A549 (cell line): ENCODE data around the gene LYL1. TPM values are rescaled to one million over a fixed set of nuclear protein-coding genes. Genes with fewer than 3 reads are reported as not detected.

Experiments
- ATAC-seq, 2 experiments: fragments of 200-7000 bp in 1 of 2; fragments of >200 bp in 1 of 2; cut with Nextera tagmentation in 1 of 2; cut with Tn5 transposase in 1 of 2; 3 replicates each; pipeline versions ENCODE4 v1.8.0 to v1.9.1; 2018 to 2020; ENCODE audit warnings: mild to moderate bottlenecking in 1 of 2, moderate library complexity in 1 of 2
- CTCF ChIA-PET: fragments of 300-600 bp; sonication (Branson Sonifier 250); formaldehyde crosslinking; extraction: SDS; loops from one replicate; lab custom pipeline; 2021; ENCODE audit warnings: antibody characterized with exemption, inconsistent platforms; lab: Yijun Ruan, JAX
- POLR2A ChIA-PET: fragments of 350-600 bp; formaldehyde crosslinking; extraction: SDS; loops from one replicate; lab custom pipeline; 2021; ENCODE audit warnings: antibody characterized with exemption, inconsistent platforms; lab: Yijun Ruan, JAX
- DNase-seq, 2 experiments: peaks; one replicate each; pipeline versions ENCODE4 v3.0.0 to v3.0.0-alpha.2; 2011 to 2016; ENCODE audit warnings: low read depth in 1 of 2, low spot score in 1 of 2
- FAIRE-seq: peaks from 2 replicates; lab custom pipeline; 2011; peaks lifted over from hg19 to GRCh38; lab: Jason Lieb, UNC
- H3K27ac ChIP-seq, 2 experiments: fragments of >200 bp; sonication (Bioruptor Twin); formaldehyde crosslinking; 3 replicates each; pipeline ENCODE4 v1.5.1; 2016 to 2017
- H3K4me1 ChIP-seq: fragments of >200 bp; sonication (Bioruptor Twin); formaldehyde crosslinking; 3 replicates; pipeline ENCODE4 v1.6.1; 2016
- H3K4me2 ChIP-seq: fragments of >200 bp; sonication (Bioruptor Twin); formaldehyde crosslinking; 3 replicates; pipeline ENCODE4 v1.6.1; 2016
- H3K4me3 ChIP-seq: fragments of >200 bp; sonication (Bioruptor Twin); formaldehyde crosslinking; 3 replicates; pipeline ENCODE4 v1.5.1; 2016
- H3K9me3 ChIP-seq: fragments of >200 bp; sonication (Bioruptor Twin); formaldehyde crosslinking; 3 replicates; pipeline ENCODE4 v1.6.1; 2016
- CEBPB ChIP-seq, 2 experiments: fragments of >200 bp in 1 of 2; sonication (Bioruptor Twin) in 1 of 2; formaldehyde crosslinking in 1 of 2; IDR thresholded peaks; 2 replicates each; pipeline ENCODE4 v1.6.1; 2012 to 2016
- CHD4 ChIP-seq: fragments of 200-600 bp; sonication (generic); IDR thresholded peaks from 2 replicates; pipeline ENCODE4 v1.6.1; 2016; ENCODE audit warnings: antibody characterized with exemption, mild to moderate bottlenecking, borderline replicate concordance
- EP300 ChIP-seq, 2 experiments: fragments of >200 bp; sonication (Bioruptor Twin); formaldehyde crosslinking; IDR thresholded peaks; 2 replicates in 1 of 2; 3 replicates in 1 of 2; pipeline ENCODE4 v1.6.1; 2016 to 2017
- FOSL2 ChIP-seq, 2 experiments: fragments of 450-650 bp in 1 of 2; fragments of >200 bp in 1 of 2; sonication (Bioruptor Twin) in 1 of 2; formaldehyde crosslinking; IDR thresholded peaks; 2 replicates each; pipeline versions ENCODE4 v1.5.0 to v1.6.1; 2016 to 2020; ENCODE audit warnings: mild to moderate bottlenecking in 1 of 2, moderate library complexity in 1 of 2
- FOXS1 ChIP-seq: fragments of 250-450 bp; sonication (Bioruptor Pico); IDR thresholded peaks from 2 replicates; pipeline ENCODE4 v1.5.0; 2020; ENCODE audit warnings: mild to moderate bottlenecking, moderate library complexity
- HOXB5 ChIP-seq: fragments of 250-450 bp; sonication (Bioruptor Pico); IDR thresholded peaks from 2 replicates; pipeline ENCODE4 v1.5.0; 2020; ENCODE audit warnings: mild to moderate bottlenecking, moderate library complexity
- KDM1A ChIP-seq: fragments of 200-600 bp; sonication (generic); IDR thresholded peaks from 2 replicates; pipeline ENCODE4 v1.6.1; 2016; ENCODE audit warnings: low read depth, mild to moderate bottlenecking
- MAX ChIP-seq: IDR thresholded peaks from 2 replicates; pipeline ENCODE4 v1.6.1; 2012
- MAZ ChIP-seq: fragments of 150-350 bp; IDR thresholded peaks from 2 replicates; pipeline ENCODE4 v1.6.1; 2014; ENCODE audit warnings: antibody characterized with exemption, low read depth, low read length, borderline replicate concordance
- MYC ChIP-seq: IDR thresholded peaks from 2 replicates; pipeline ENCODE4 v1.6.1; 2012; ENCODE audit warnings: mild to moderate bottlenecking, inconsistent platforms, low read length, improper control_type of control experiment, borderline replicate concordance
- POLR2A ChIP-seq: IDR thresholded peaks from 2 replicates; pipeline ENCODE4 v1.6.1; 2012; ENCODE audit warnings: mild to moderate bottlenecking, low read length
- RAD21 ChIP-seq, 2 experiments: fragments of >200 bp in 1 of 2; sonication (Bioruptor Twin) in 1 of 2; formaldehyde crosslinking in 1 of 2; IDR thresholded peaks in 1 of 2; conservative IDR thresholded peaks in 1 of 2; 2 replicates in 1 of 2; 3 replicates in 1 of 2; pipeline ENCODE4 v1.6.1; 2012 to 2018; ENCODE audit warnings: inconsistent platforms in 1 of 2
- RCOR1 ChIP-seq: fragments of 150-350 bp; IDR thresholded peaks from 2 replicates; pipeline ENCODE4 v1.6.1; 2014; ENCODE audit warnings: antibody characterized with exemption, low read length, low read depth
- RFX5 ChIP-seq: fragments of 450-650 bp; IDR thresholded peaks from 2 replicates; pipeline ENCODE4 v1.7.1; 2014; ENCODE audit warnings: antibody characterized with exemption, mild to moderate bottlenecking, moderate library complexity
- SMC3 ChIP-seq: fragments of >200 bp; sonication (Bioruptor Twin); formaldehyde crosslinking; IDR thresholded peaks from 3 replicates; pipeline ENCODE4 v1.6.1; 2018; ENCODE audit warnings: inconsistent platforms
- SREBF2 ChIP-seq: fragments of 450-650 bp; IDR thresholded peaks from 2 replicates; pipeline ENCODE4 v1.6.1; 2014; ENCODE audit warnings: mild to moderate bottlenecking, moderate library complexity
- TFCP2L1 ChIP-seq: fragments of 250-450 bp; sonication (Bioruptor Pico); IDR thresholded peaks from 2 replicates; pipeline ENCODE4 v1.5.0; 2021; ENCODE audit warnings: mild to moderate bottlenecking
- TP53 ChIP-seq: fragments of 250-450 bp; sonication (Bioruptor Pico); IDR thresholded peaks from 2 replicates; pipeline ENCODE4 v1.5.0; 2021; ENCODE audit warnings: mild to moderate bottlenecking, moderate library complexity
- ZC3H11A ChIP-seq: fragments of 450-650 bp; IDR thresholded peaks from 2 replicates; pipeline ENCODE4 v1.6.1; 2014; ENCODE audit warnings: antibody characterized with exemption, mild to moderate bottlenecking
- WGBS: methylation state at CpG from one replicate; pipeline ENCODE4 v1.1.6; 2017; ENCODE audit errors: missing lambda C conversion rate; 5-methylcytosine and 5-hydroxymethylcytosine counted together
- polyA plus RNA-seq, 4 experiments: library from polyadenylated mRNA; depleted of rRNA in 3 of 4; stranded (reverse); fragments of >200 nt; fragmentation: RNase III in 1 of 4; extraction: RNeasy Plus Mini Kit Qiagen cat#74134 plus additional on column Dnase treatment in 1 of 4; gene quantifications; 2 replicates in 3 of 4; 3 replicates in 1 of 4; pipeline ENCODE4 v1.2.3, GENCODE V29; 2011 to 2017
- TF ChIP-seq, protein P1 (sequence below): fragments of >200 bp; sonication (Bioruptor Twin); formaldehyde crosslinking; IDR thresholded peaks from 2 replicates; pipeline ENCODE4 v1.6.1; 2016

Gene LYL1
- polyA plus RNA-seq, 2 of the 4 experiments (the other 2 are of a cell fraction): 0.26 to 0.39 TPM

GRCh38 chr19:13115936-13116281 lies 13.3 kb upstream of the LYL1 start:
- FAIRE-seq (no peak), ATAC-seq (no peak; a peak in 1 of 6 replicates), DNase-seq (no peak)
- ChIA-PET CTCF (interaction anchor here (0.5 to 1.9 kb wide), 6 partner anchors 22 to 150 kb away, joined by 3 to 8 read pairs (median 4); partner anchors contain the start of genes IER2 and STX10), POLR2A (no interaction called here)
- Histone ChIP-seq H3K4me2 (peak overlapping the region; percentile 96), H3K9me3 (no peaks in the 10 kb centered on the region), H3K4me1 (peaks cover 25% of the 10 kb centered on the region), H3K4me3 (peak overlapping the region; percentile 100), H3K27ac (peak overlapping the region; percentile 79 to 99)
- TF ChIP-seq RCOR1 (no peak), MAX (no peak), TP53 (CRISPR knock-in tag) (no peak), CHD4 (no peak), EP300 (IDR thresholded peaks at IDR 0.05) (no peak)
- 0% methylated on average over 2 of the region's 18 CpGs for WGBS

DNA sequence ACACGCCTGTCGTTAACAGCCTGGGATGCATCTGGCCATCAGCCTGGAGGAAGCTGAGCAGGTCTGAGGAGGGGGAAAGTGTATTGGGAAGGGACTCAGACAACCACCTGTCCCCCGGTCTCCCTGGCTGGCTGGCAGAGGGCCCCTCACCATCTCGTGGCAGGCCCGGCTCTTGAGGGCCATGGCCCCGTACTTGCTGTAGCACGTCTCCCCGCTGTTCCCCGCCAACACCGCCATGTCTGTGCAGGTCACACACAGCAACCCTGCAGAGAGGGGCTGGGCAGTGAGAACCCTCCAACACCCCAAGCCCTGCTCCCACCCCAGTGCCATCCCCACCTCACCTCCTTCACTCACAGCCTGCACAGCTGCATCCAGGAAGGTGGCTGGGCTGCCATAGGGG lies 9.9 kb upstream of the LYL1 start:
- CTCF ChIA-PET: interaction anchor here (3.6 kb wide), 1 partner anchor 19 kb away, joined by 16 read pairs; no protein-coding TSS in a partner anchor
- Histone ChIP-seq H3K9me3 (no peaks in the 10 kb centered on the region), H3K4me1 (peaks cover 9% of the 10 kb centered on the region; the same call in 1 of the 3 replicates), H3K4me2 (no peak overlapping the region), H3K27ac (no peak overlapping the region), H3K4me3 (no peak overlapping the region)
- TF ChIP-seq KDM1A (no peak), SREBF2 (no peak), CHD4 (no peak), CEBPB (IDR thresholded peaks at IDR 0.05) (no peak), POLR2A (no peak), HOXB5 (CRISPR knock-in tag) (no peak), MAX (no peak), RFX5 (no peak), FOSL2 (IDR thresholded peaks at IDR 0.05) (no peak), FOSL2 (CRISPR knock-in tag; IDR thresholded peaks at IDR 0.05) (no peak), TP53 (CRISPR knock-in tag) (no peak), MYC (no peak), TFCP2L1 (CRISPR knock-in tag) (no peak), ZC3H11A (no peak)
- no peak for DNase-seq
- FAIRE-seq: no peak
- 90% methylated on average over 10 of the region's 10 CpGs for WGBS
- no peak for ATAC-seq
- POLR2A ChIA-PET: no interaction called here

GRCh38 chr19:13110099-13110610 lies 7.5 kb upstream of the LYL1 start:
- Histone ChIP-seq H3K4me3 (no peak overlapping the region), H3K27ac (no peak overlapping the region), H3K4me2 (no peak overlapping the region), H3K9me3 (no peaks in the 10 kb centered on the region), H3K4me1 (peaks cover 4% of the 10 kb centered on the region; the same call in 1 of the 3 replicates)
- peak in 1 of 2 experiments; percentile 47; a peak in 1 of 6 replicates for ATAC-seq
- ChIA-PET CTCF (interaction anchor here (1.2 kb wide), 1 partner anchor 145 kb away, joined by 4 read pairs; no protein-coding TSS in a partner anchor), POLR2A (no interaction called here)
- no peak for DNase-seq
- WGBS: 71% methylated on average over 2 of the region's 15 CpGs
- TF ChIP-seq, protein P1, sequence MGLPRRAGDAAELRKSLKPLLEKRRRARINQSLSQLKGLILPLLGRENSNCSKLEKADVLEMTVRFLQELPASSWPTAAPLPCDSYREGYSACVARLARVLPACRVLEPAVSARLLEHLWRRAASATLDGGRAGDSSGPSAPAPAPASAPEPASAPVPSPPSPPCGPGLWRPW: no peak
- TF ChIP-seq MAZ: no peak
- TF ChIP-seq FOXS1 (CRISPR knock-in tag): no peak
- TF ChIP-seq EP300 (IDR thresholded peaks at IDR 0.05): no peak
- TF ChIP-seq POLR2A: no peak
- no peak for TF ChIP-seq MAX
- no peak for FAIRE-seq

GRCh38 chr19:13109361-13110098 lies 6.9 kb upstream of the LYL1 start:
- H3K4me2 ChIP-seq: no peak overlapping the region
- H3K9me3 ChIP-seq: no peaks in the 10 kb centered on the region
- no peaks in the 10 kb centered on the region for H3K4me1 ChIP-seq
- ATAC-seq (no peak), FAIRE-seq (no peak), DNase-seq (no peak)
- TF ChIP-seq SMC3 (no peak), RAD21 (conservative IDR thresholded peaks at IDR 0.05 in 1 of 2, IDR thresholded peaks at IDR 0.05 in 1 of 2) (no peak)
- H3K4me3 ChIP-seq: no peak overlapping the region
- ChIA-PET CTCF (no interaction called here), POLR2A (no interaction called here)
- H3K27ac ChIP-seq: no peak overlapping the region
- 97% methylated on average over 25 of the region's 30 CpGs for WGBS
